Stimulated activated CD8-positive, alpha-beta memory T cell treated with anti-CD3 and anti-CD28 coated beads, Interleukin-7, amount 100 ng/mL, for 4 hours (primary cell): ENCODE data around the gene HBA1.
"Not testable (repeated sequence)": the region's sequence is repeated elsewhere in the genome, so short reads cannot be mapped to it uniquely, and the experiment has no call there.

Source experiments
- DNase-seq, 2 donors: peaks; one replicate each; pipeline ENCODE4 v3.0.0-alpha.2; 2020; ENCODE audit warnings: low read depth in 2 of 2

Gene HBA1

DNA sequence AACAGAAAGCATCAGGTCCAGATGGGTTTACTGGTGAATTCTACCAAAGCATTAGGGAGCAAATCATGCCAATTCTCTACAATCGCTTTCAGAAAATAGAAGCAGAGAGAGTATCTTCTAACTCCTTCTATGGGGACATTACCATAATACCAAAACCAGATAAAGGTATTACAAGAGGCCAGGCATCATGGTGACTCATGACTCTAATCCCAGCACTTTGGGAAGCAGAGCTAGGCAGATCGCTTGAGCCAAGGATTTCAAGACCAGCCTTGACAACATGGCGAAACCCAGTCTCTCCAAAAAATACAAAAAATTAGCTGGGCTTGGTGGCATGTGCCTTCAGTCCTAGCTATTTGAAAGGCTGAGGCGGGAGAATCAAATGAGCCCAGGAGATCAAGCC, 26.8 kb downstream of the HBA1 start:
- no peak for DNase-seq

DNA sequence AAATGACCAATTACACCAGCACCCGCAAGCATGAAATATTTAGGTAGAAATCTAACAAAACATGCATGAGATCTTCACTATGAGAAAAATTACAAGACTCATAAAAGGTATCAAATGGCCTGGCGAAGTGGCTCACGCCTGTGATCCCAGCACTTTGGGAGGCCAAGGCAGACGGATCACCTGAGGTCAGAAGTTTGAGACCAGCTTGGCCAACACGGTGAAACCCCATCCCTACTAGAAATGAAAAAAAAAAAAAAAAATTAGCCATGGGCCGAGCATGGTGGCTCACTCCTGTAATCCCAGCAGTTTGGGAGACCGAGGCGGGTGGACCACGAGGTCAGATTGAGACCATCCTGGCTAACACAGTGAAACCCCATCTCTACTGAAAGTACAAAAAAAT, 27.6 kb downstream of the HBA1 start:
- not testable (repeated sequence) for DNase-seq

DNA sequence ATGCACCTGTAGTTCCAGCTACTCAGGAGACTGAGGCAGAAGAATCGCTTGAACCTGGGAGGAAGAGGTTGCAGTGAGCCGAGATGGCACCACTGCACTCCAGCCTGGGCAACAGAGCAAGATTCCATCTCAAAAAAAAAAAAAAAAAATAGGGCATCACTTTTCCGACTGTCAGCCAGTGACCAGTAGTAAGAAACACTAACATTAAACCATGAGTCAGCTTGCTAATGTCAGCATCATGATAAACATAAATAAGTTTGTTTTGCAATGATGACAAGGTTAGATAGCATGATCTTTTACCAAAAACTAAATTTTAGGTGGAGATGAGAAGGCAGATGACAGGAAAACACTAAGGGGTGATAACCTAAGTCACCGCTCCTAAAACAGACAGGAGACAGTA, 32.9 kb downstream of the HBA1 start:
- not testable (repeated sequence) for DNase-seq

DNA sequence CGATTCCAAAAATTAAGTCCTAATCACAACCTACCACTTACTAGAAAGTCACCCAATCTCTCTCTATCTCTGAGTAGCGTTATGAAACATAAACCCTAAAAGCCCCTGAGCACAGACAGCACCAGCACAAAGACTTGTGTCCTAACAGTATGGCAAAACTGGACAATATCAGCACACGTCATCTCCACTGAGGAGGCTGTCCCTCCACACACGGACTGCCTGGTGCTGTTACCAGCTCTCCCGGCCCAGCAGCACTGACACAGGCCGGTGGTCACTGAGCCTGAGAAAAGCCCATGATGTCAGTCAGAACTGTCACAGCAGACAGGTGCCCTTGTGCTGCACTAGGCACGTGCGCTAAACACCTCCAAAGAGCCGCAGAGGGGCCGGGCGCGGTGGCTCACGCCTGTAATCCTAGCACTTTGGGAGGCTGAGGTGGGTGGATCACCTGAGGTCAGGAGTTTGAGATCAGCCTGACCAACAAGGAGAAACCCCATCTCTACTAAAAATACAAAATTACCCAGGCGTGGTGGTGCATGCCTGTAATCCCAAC, 35.2 kb downstream of the HBA1 start:
- DNase-seq, result not testable (repeated sequence)

DNA sequence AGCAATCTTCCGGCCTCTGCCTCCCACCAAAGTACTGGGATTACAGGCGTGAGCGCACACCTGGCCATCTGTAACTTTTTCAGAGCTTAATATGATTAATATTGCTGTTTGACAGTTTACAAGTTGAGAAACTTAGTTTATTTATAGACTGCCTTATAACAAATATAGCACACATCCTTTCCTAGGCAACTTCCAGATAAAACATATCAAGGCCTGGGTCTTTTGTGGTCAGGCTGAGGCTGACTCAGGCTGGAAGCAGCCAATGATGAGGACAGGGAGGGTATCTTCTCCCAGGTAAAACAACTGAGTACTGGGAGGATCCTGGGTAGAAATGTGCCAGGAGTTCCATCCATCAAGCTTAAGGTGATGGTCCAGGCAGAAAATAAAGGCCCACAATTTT, 36.5 kb downstream of the HBA1 start:
- no peak for DNase-seq

DNA sequence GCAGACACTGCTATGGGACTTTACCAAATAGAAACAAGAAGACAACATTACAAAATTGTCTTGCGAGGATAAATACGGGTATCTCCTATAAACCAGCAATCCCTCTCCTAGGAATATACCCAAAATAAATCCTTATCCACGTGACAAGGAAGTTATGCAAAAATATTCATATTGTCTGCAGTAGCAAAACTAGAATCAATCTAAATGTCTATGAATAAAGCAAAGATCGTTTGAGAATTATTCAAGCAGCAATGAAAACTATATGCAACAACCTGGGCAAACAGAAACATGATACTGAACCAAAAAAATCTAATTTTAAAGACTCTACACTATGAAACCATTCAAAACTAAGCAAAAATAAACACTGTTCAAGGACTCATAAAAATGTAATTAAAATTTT, 43.5 kb downstream of the HBA1 start:
- no peak for DNase-seq
